HepG2 (cell line): ENCODE results near the gene BCAS3. TPM values are rescaled to one million over a fixed set of nuclear protein-coding genes. Genes with fewer than 3 reads are reported as not detected.

ENCODE experiments used
- BATF2 ChIP-seq: sonication (generic); formaldehyde crosslinking; IDR thresholded peaks from 2 replicates; pipeline ENCODE4 v1.8.0; 2022; ENCODE audit warnings: mild to moderate bottlenecking, missing genetic modification reagents, moderate library complexity
- E2F5 ChIP-seq: sonication (generic); formaldehyde crosslinking; conservative IDR thresholded peaks from 2 replicates; pipeline ENCODE4 v1.4.0; 2020; ENCODE audit warnings: missing genetic modification reagents
- EHMT2 ChIP-seq: fragments of 200-600 bp; sonication (generic); IDR thresholded peaks from 2 replicates; pipeline ENCODE4 v1.7.0; 2017; ENCODE audit warnings: antibody characterized with exemption, low read depth, low read length, borderline replicate concordance
- KLF11 ChIP-seq: IDR thresholded peaks from 2 replicates; pipeline ENCODE4 v1.6.1; 2016; ENCODE audit warnings: missing compliant biosample characterization
- MTA3 ChIP-seq: sonication (generic); formaldehyde crosslinking; IDR thresholded peaks from 2 replicates; pipeline ENCODE4 v1.4.0; 2020; ENCODE audit warnings: missing genetic modification reagents
- NFAT5 ChIP-seq: sonication (generic); formaldehyde crosslinking; IDR thresholded peaks from 2 replicates; pipeline ENCODE4 v1.4.0; 2020; ENCODE audit warnings: missing genetic modification reagents
- NFYB ChIP-seq: sonication (generic); formaldehyde crosslinking; IDR thresholded peaks from 2 replicates; pipeline ENCODE4 v1.4.0; 2020; ENCODE audit warnings: missing genetic modification reagents
- NR2F1 ChIP-seq, 2 experiments: fragments of 450-650 bp in 1 of 2; formaldehyde crosslinking in 1 of 2; IDR thresholded peaks; 2 replicates each; pipeline versions ENCODE4 v1.5.0 to v1.6.1; 2016 to 2020; ENCODE audit warnings: mild to moderate bottlenecking in 1 of 2, missing compliant biosample characterization in 1 of 2, missing genetic modification reagents in 1 of 2, moderate library complexity in 1 of 2
- PAF1 ChIP-seq: IDR thresholded peaks from 2 replicates; pipeline ENCODE4 v1.6.1; 2016; ENCODE audit warnings: missing genetic modification reagents, missing compliant biosample characterization
- POGK ChIP-seq: sonication (generic); formaldehyde crosslinking; conservative IDR thresholded peaks from 2 replicates; pipeline ENCODE4 v1.8.0; 2022; ENCODE audit warnings: mild to moderate bottlenecking, moderate library complexity, missing genetic modification reagents
- TBX2 ChIP-seq: sonication (generic); formaldehyde crosslinking; IDR thresholded peaks from 2 replicates; pipeline ENCODE4 v1.5.0; 2020; ENCODE audit warnings: missing genetic modification reagents, mild to moderate bottlenecking, borderline replicate concordance
- ZBTB7B ChIP-seq: sonication (generic); formaldehyde crosslinking; IDR thresholded peaks from 2 replicates; pipeline ENCODE4 v1.4.0; 2020; ENCODE audit warnings: missing genetic modification reagents
- ZFP62 ChIP-seq: sonication (generic); formaldehyde crosslinking; IDR thresholded peaks from 2 replicates; pipeline ENCODE4 v1.4.0; 2020; ENCODE audit warnings: missing genetic modification reagents
- ZNF24 ChIP-seq: fragments of 450-650 bp; IDR thresholded peaks from 2 replicates; pipeline ENCODE4 v1.6.1; 2017; ENCODE audit warnings: antibody characterized with exemption, mild to moderate bottlenecking
- ZNF609 ChIP-seq: sonication (generic); formaldehyde crosslinking; IDR thresholded peaks from 2 replicates; pipeline ENCODE4 v1.4.0; 2020; ENCODE audit warnings: mild to moderate bottlenecking, missing genetic modification reagents, borderline replicate concordance
- polyA plus RNA-seq, 8 experiments: library from polyadenylated mRNA; depleted of rRNA in 3 of 8; stranded (reverse) in 7 of 8; unstranded in 1 of 8; fragments of >200 nt; fragmentation: Illumina TruSeq in 4 of 8; extraction: Trizol in 4 of 8; gene quantifications; 2 replicates each; pipeline versions ENCODE4 v1.2.1 to v1.2.3, GENCODE V29; 2011 to 2016; ENCODE audit warnings: low read depth in 4 of 8, missing spikeins in 1 of 8, mixed read lengths in 1 of 8; ENCODE audit not compliant: insufficient read depth in 1 of 8
- total RNA-seq, 5 experiments: library from RNA; depleted of rRNA; stranded (reverse); fragments of >200 nt; fragmentation: Illumina TruSeq; extraction: Trizol; gene quantifications; 2 replicates each; pipeline ENCODE4 v1.2.3, GENCODE V29; 2016; ENCODE audit warnings: low read depth in 1 of 5

BCAS3 gene
- total and polyA plus RNA-seq, 2 of the 13 experiments (the other 11 are each of a cell fraction or from before 2014, with no cell fraction given) = 10.7 to 11.2 TPM

- TF ChIP-seq NFYB (CRISPR knock-in tag) (no peak), BATF2 (CRISPR knock-in tag) (no peak), ZBTB7B (CRISPR knock-in tag) (peak; percentile 37; the same call in 1 of the 2 replicates), TBX2 (peak; percentile 87; the same call in 1 of the 2 replicates), POGK (CRISPR knock-in tag) (0 out of 2 replicates have a peak, but pooled peaks have one; percentile 38), EHMT2 (peak; percentile 73; the same call in 1 of the 2 replicates), KLF11 (CRISPR knock-in tag) (no peak), NR2F1 (CRISPR knock-in tag; IDR thresholded peaks at IDR 0.05) (peak; percentile 52 to 75; a peak in 3 of 4 replicates), E2F5 (CRISPR knock-in tag) (no peak), ZNF24 (0 out of 2 replicates have a peak, but pooled peaks have one; percentile 17), NFAT5 (CRISPR knock-in tag) (no peak), ZFP62 (CRISPR knock-in tag) (no peak), ZNF609 (CRISPR knock-in tag) (peak; percentile 56; the same call in 1 of the 2 replicates), PAF1 (CRISPR knock-in tag) (no peak), MTA3 (CRISPR knock-in tag) (no peak)
These were observed 52.2 kb downstream of the BCAS3 start (continued) for GRCh38 chr17:60729854-60730253.
